GM12872 (cell line): ENCODE results near the gene SLC17A9.

ENCODE experiments used
- TF ChIP-seq, protein P1 (sequence below): IDR thresholded peaks from 3 replicates; pipeline ENCODE4 v1.5.1; 2011; ENCODE audit warnings: low read depth, mild to moderate bottlenecking, low read length, moderate library complexity; ENCODE audit not compliant: insufficient read depth

SLC17A9 gene

DNA sequence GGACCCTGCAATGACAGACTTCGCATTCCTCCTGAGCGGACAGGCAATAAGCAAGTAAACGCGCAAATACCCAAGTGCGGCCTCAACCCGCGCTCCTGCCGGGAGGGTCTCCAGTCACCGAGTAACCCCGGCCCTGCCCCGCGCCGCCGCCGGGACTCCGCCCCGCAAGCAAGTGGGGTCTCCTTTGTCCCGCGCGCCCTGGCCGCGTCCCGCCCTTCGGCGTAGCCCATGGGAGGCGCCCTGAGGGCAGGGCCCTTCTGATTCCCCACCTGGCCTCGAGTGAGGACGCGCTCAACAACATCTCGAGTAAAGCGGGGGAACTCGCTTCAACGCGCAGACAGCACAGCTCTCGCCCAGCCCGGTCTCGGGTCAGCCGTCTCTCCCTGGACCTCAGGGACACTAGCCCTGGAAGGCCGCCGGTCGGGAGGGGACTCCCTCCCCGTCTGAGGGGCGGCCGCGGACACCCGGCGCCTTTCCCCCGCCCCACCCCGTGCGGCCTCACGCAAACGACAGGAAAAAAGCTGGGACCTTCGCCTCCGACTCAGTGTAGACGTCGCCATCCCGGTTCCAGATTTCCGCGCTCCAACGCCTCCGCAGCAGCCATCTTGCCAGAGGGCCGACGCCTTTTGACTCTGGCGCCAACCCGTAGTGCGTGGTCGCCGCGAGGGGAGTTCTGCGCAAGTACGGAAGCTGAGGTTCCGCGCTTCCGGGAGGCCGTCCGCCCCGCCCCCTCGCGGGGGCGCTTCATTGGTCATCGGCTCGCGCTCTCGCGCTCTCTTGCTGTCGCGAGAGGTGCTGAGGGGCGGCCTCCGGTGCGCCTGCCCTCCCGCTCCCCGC lies 15.0 kb upstream of the SLC17A9 start:
- TF ChIP-seq, protein P1, sequence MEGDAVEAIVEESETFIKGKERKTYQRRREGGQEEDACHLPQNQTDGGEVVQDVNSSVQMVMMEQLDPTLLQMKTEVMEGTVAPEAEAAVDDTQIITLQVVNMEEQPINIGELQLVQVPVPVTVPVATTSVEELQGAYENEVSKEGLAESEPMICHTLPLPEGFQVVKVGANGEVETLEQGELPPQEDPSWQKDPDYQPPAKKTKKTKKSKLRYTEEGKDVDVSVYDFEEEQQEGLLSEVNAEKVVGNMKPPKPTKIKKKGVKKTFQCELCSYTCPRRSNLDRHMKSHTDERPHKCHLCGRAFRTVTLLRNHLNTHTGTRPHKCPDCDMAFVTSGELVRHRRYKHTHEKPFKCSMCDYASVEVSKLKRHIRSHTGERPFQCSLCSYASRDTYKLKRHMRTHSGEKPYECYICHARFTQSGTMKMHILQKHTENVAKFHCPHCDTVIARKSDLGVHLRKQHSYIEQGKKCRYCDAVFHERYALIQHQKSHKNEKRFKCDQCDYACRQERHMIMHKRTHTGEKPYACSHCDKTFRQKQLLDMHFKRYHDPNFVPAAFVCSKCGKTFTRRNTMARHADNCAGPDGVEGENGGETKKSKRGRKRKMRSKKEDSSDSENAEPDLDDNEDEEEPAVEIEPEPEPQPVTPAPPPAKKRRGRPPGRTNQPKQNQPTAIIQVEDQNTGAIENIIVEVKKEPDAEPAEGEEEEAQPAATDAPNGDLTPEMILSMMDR: no peak

DNA sequence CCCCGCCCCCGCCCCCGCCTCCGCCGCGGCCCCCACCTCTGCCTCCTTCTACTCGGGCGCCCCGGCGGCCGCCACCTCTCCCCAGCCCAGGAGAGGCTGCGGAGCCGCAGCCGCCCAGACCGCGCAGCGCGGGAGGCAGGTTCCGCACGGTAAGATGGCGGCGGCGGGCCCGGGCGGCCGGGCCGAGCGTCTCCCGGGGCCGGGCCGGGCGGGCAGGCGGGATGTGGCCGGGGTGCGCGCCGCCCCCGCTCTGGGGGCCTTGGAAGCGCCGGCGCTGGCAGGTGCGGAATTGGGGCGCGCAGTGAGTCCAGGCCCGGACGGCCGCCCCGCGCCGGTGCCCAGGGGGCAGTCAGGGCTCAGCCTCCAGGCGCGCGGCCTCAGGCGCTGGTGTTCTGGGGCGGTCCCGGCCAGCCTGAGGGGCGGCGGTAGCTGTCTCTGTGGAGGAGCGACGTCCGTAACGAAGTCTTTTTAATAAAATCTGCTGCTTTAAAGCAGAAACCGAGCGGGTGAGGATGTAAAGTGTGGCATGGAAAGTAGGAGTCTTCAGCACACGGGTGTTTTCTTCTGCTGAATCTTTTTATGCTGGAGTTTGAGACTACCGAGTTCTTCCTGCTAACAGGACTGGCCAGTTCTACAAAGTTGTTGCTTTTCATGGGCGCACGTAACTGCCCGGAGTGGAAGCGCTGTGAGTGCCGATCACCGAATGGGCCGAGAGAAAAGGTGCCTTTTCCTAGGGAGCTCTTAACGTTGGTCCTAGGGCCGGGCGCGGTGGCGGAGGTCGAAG lies 14.2 kb upstream of the SLC17A9 start, which contains the start of gene GID8:
GID8 (plus strand) TSS at position 43 of the 784 bp plus-strand sequence. CDS start 3,356 bp downstream, outside the sequence.
- TF ChIP-seq, protein P1: no peak

DNA sequence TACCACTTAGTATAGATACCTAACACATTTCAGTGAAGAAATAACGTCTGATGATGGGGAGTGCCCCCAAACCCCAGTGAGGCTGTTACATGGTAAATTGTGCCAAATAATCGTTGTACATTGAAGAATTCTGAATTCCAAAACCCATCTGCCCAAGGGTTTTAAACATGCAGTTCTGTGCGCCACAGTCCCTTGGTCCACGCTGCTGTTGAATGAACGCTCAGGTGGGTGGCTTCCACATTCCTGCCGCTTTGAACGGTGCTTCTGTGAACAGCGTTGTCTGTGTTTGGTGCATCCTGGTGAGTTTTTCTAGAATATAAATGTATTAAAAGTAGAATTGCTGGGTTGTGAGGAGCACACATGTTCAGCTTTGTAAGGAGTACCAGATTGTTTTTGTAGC lies 11.6 kb upstream of the SLC17A9 start:
- TF ChIP-seq, protein P1: no peak

DNA sequence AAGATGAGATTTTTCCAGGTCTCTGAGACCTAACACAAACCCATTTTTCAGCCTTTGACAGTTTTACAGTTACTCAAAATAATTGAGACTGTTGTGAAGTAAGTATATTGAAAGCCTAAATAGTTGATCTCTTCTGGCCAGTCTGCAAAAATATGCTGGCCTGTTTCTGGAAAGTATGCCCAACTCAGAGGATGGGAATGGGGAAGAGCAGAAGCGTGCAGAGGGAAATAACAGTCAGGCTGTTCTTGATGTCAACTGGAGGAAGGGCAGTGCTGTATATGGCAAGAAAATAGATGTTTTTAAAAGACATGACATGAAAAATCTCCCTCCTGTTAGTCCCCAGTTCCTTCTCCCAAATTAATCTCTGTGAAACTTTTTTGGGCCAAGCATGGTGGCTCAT lies 10.7 kb upstream of the SLC17A9 start:
- TF ChIP-seq, protein P1: no peak

DNA sequence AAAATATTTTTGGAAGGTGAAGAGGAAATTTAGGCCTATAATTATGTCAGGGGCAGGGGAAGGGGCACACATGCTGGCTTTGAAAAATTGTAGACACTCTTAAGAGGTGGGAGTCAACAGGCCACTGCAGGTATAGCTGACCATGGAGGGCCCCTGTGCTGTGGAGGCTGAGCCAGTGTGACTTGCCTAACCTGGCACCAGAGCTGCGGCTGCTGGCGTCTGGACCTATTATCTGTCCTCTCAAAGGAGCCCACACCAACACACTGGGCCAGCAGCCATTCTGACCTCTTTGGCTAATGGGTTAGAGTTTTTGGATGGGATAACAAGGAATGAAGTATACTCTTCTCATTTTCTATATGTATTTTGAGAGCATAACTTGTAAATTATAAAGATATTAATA lies 10.1 kb upstream of the SLC17A9 start:
- TF ChIP-seq, protein P1: no peak

DNA sequence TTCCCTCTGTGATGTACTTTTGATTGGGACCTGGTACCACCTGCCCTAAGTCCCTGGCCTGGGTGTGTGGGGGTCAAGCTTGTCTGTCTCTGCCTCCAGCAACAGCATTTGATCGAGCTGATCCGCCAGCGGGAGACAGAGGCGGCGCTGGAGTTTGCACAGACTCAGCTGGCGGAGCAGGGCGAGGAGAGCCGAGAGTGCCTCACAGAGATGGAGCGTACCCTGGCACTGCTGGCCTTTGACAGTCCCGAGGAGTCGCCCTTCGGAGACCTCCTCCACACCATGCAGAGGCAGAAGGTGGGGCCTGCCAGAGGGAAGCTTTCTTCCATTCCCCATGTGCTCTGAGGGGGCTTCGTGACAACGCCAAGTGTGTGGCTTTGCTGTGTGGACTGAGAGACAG lies 9.1 kb upstream of the SLC17A9 start:
- TF ChIP-seq, protein P1: no peak

DNA sequence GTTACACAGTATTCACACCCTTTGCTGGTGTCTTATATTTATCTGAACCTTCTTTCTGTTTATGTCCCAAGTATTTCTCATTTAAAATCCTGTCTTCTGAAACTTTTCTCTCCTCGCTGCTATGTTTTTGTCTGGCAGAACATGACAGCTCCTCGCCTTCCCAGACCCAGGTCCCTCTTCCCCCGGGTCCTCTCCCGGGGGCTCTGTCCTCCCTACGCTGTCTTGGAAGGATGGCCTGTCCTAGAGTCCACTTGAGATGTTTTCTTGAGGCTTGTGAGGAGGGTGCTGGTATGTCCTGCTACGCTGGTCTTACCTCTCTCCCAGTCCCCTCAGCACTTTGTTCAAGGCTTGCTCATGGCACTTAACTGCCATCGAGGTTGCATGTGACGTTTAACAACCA lies 8.3 kb upstream of the SLC17A9 start:
- TF ChIP-seq, protein P1: no peak
